GM12892 (cell line): ENCODE measurements around the gene ARHGEF12.

Experiments
- DNase-seq: peaks from one replicate; pipeline ENCODE4 v3.0.0; 2011; ENCODE audit not compliant: insufficient read length
- FAIRE-seq: peaks from 2 replicates; lab custom pipeline; 2011; peaks lifted over from hg19 to GRCh38; lab: Jason Lieb, UNC
- POLR2A ChIP-seq: IDR thresholded peaks from 2 replicates; pipeline ENCODE4 v1.6.1; 2011; ENCODE audit warnings: low read depth, low read length, control low read depth
- POLR2AphosphoS5 ChIP-seq: IDR thresholded peaks from 2 replicates; pipeline ENCODE4 v1.6.1; 2011; ENCODE audit warnings: low read depth, low read length, control low read depth
- TAF1 ChIP-seq: IDR thresholded peaks from 2 replicates; pipeline ENCODE4 v1.6.1; 2011; ENCODE audit warnings: low read depth, mild to moderate bottlenecking, control low read depth, low read length, borderline replicate concordance

The ARHGEF12 gene

DNA sequence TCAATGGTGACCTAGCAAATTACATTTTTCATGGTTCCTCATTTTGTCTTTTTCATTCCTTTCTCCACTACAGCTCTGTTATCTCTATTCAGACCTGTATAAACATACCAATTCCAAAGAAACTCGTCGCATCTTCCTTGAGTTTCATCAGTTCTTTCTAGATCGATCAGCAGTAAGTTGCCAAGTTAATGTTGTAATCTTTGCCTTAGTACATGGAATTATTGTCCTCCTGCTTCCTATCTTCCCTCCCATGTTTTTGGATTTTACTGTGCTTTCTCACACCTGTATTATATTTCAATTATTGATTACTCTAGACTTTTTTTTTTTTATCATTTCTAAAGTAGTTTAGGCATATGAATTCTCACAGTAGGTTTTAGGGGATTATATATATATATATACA is 105.8 kb downstream of the ARHGEF12 start:
- no peak for TF ChIP-seq TAF1
- TF ChIP-seq POLR2AphosphoS5: no peak
- no peak for TF ChIP-seq POLR2A
- DNase-seq (no peak), FAIRE-seq (no peak)

- no peak for TF ChIP-seq TAF1
- TF ChIP-seq POLR2AphosphoS5: no peak
- no peak for TF ChIP-seq POLR2A
- no peak for DNase-seq
- no peak for FAIRE-seq
Measured at GRCh38 chr11:120446802-120447201, 110.6 kb downstream of the ARHGEF12 start.

GRCh38 chr11:120448240-120448639 is 112.0 kb downstream of the ARHGEF12 start:
- DNase-seq (no peak), FAIRE-seq (no peak)
- TF ChIP-seq TAF1: no peak
- TF ChIP-seq POLR2A: no peak
- TF ChIP-seq POLR2AphosphoS5: no peak

- DNase-seq (no peak), FAIRE-seq (no peak)
- TF ChIP-seq TAF1 (no peak), POLR2AphosphoS5 (no peak), POLR2A (no peak)
Measured at GRCh38 chr11:120455487-120455886, 119.3 kb downstream of the ARHGEF12 start.

DNA sequence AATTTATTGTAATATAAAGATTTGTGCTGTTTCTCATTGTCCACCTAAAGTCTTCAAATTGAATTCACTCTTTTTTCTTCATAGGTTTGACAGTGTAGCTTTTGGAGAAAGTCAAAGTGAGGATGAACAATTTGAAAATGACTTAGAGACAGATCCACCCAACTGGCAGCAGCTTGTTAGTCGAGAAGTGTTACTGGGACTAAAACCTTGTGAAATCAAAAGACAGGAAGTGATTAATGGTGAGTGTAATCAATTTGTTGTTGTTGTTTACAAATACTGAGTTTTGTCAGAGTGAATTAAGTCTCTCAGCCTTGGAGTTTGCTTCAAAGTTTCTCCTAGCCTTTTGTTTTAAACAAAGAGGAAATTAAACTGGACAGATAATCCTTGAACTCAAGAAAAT is 121.8 kb downstream of the ARHGEF12 start:
- DNase-seq (no peak), FAIRE-seq (peak; percentile 33)
- TF ChIP-seq TAF1 (no peak), POLR2A (no peak), POLR2AphosphoS5 (no peak)

DNA sequence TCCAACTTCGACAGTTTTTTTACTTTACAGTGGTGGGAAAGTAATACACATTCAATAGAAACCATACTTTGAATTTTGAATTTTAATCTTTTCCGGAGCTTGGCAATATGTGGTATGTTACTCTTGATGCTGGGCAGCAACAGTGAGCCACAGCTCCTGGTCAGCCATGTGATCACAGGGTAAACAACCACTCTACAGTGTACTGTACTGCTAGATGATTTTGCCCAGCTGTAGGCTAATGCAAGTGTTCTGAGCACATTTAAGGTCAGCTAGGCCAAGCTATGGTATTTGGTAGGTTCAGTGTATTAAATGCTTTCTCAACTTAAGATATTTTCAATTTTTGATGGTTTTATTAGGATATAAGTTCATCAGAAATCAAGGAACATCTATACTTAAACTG is 126.6 kb downstream of the ARHGEF12 start:
- DNase-seq (no peak), FAIRE-seq (no peak)
- TF ChIP-seq POLR2AphosphoS5: no peak
- TF ChIP-seq POLR2A: no peak
- TF ChIP-seq TAF1: no peak

DNA sequence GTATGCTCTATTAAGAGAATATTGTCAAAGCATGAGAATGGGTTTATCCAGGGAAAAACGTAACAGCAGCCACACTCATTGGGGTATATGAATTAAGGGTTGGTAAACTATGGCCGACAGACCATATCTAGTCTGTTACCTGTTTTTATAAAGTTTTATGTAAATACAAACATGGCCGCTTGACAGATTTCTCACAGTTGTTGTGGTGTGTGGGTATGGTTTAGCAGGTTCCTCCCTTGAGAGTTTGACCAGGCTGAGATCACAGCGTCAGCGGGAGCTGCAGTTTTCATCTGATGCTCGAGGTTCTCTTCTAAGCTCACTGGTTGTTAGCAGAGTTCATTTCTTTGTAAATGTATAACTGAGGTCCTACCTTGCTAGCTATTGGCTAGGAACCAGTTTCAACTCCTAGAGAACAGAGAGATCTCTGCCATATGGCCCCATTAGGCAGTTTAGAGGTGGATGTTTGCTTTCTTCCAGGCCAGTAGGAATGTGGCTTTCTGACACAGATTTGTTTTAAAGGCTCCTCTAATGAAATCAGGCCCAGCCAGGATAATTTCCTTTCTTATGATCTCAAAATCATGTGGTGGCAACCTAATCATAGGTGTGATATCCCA is 129.8 kb downstream of the ARHGEF12 start:
- DNase-seq (no peak), FAIRE-seq (no peak)
- TF ChIP-seq POLR2A (no peak), POLR2AphosphoS5 (no peak), TAF1 (no peak)

DNA sequence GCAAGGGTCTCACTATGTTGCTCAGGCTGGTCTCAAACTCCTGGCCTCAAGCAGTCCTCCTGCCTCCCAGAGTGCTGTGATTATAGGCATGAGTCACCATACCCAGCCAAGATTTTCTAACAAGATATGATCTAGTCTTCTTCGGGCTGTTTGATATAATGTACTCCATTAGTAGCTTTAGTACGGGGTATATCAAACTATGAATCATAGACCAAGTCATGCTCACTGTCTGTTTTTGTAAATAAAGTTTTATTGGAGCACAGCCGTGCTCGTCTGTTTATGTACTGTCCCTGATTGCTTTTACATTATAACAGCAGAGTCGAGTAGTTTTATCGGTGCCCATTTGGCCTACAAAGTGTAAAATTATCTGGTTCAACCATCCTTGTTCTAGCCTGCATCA is 131.4 kb downstream of the ARHGEF12 start:
- FAIRE-seq (no peak), DNase-seq (no peak)
- TF ChIP-seq TAF1 (no peak), POLR2A (no peak), POLR2AphosphoS5 (no peak)

- no peak for DNase-seq
- FAIRE-seq: no peak
- TF ChIP-seq TAF1: no peak
- TF ChIP-seq POLR2A: no peak
- no peak for TF ChIP-seq POLR2AphosphoS5
Measured at GRCh38 chr11:120471131-120471530, 134.9 kb downstream of the ARHGEF12 start.

GRCh38 chr11:120471994-120472393 is 135.8 kb downstream of the ARHGEF12 start:
- no peak for TF ChIP-seq POLR2AphosphoS5
- TF ChIP-seq POLR2A: no peak
- no peak for TF ChIP-seq TAF1
- no peak for DNase-seq
- FAIRE-seq: no peak

GRCh38 chr11:120473503-120473902 is 137.3 kb downstream of the ARHGEF12 start:
- FAIRE-seq: peak; percentile 68
- no peak for DNase-seq
- TF ChIP-seq TAF1 (no peak), POLR2AphosphoS5 (no peak), POLR2A (no peak)

DNA sequence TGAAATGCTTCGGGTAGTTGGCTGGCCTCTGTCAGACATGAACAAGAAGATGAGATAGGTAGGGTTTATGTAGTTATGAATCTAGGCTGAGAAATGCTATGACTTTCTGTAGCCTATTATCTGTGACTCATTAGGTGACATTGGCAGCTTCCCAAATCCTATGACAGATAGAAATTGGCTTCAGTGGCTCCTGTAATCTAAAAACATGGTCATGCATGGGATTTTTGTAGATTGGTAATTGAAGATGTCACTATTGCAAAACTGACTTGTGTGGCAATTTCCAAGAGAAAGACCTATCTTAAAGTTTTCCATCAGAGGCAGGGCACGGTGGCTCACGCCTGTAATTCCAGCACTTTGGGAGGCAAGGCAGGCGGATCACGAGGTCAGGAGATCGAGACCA is 145.9 kb downstream of the ARHGEF12 start:
- DNase-seq (no peak), FAIRE-seq (no peak)

DNA sequence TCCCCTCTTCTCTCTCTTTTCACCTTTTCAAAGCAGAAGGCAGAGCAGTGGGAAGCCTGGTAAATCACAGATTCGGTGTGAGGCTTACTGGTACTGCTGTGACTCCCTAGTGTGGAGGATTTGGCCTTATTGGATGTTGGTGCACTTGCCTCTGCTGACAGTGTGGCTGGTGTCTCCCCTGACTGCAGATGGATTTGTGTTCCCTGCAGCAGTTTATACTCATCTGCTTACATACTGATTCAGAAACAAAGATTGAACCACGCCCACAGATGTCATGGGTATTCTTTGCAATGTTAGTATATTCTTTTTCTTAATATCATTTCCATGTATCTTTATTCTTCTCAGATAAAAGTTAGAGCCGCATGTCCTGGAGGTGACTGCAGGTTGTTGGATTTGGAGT is 148.5 kb downstream of the ARHGEF12 start:
- TF ChIP-seq POLR2A (no peak), TAF1 (no peak), POLR2AphosphoS5 (no peak)
- FAIRE-seq (no peak), DNase-seq (no peak)

More for the DNA sequence above, 145.9 kb downstream of the ARHGEF12 start:
- TF ChIP-seq POLR2AphosphoS5: no peak
- no peak for TF ChIP-seq TAF1
- TF ChIP-seq POLR2A: no peak
